Measurements from ENCODE around the gene PGAP6. TPM values are rescaled to one million over a fixed set of nuclear protein-coding genes. Genes with fewer than 3 reads are reported as not detected.

The PGAP6 gene
- total and polyA plus RNA-seq, 2 of the 8 experiments (the other 6 are each of a cell fraction or from before 2014, with no cell fraction given) = 86.8 to 364 TPM

- H2AFZ ChIP-seq (ENCODE audit: low read length) = no peak overlapping the region
- H3K4me1 ChIP-seq (replicated peaks in 1 of 4; ENCODE audit: control insufficient read depth in 3 of 4, insufficient read depth in 4 of 4, low read length in 3 of 4) = peaks cover 0 to 2% (median 0%) of the 10 kb centered on the region in 4 experiments; a peak in 1 of 7 replicates
- peaks cover 14 to 41% of the 10 kb centered on the region in 2 experiments for H4K20me1 ChIP-seq (replicated peaks in 1 of 2; ENCODE audit: control insufficient read depth in 1 of 2, insufficient read depth in 2 of 2, low read length in 2 of 2)
- H3K56ac ChIP-seq (replicated peaks; ENCODE audit: insufficient read length, low read depth, low read length) = no peak overlapping the region
- H3K23me2 ChIP-seq (ENCODE audit: low read depth, low read length) = no peaks in the 10 kb centered on the region
- H3K36me3 ChIP-seq (ENCODE audit: control insufficient read depth in 2 of 4, insufficient read depth in 4 of 4, low read length in 3 of 4) = peaks cover 7 to 20% (median 10%) of the 10 kb centered on the region in 4 experiments; a peak in 6 of 8 replicates
- DNase-seq (ENCODE audit: low read depth in 1 of 2, low spot score in 2 of 2) (no peak), FAIRE-seq (no peak)
- H2AK5ac ChIP-seq (ENCODE audit: low read depth, low read length) = no peak overlapping the region
- H3K4me3 ChIP-seq (ENCODE audit: extremely low read depth in 1 of 4, insufficient read depth in 2 of 4, low read depth in 3 of 4, low read length in 4 of 4) = no peak overlapping the region
- peaks cover 29 to 84% of the 10 kb centered on the region in 2 experiments; a peak in 3 of 4 replicates for H3K79me2 ChIP-seq (ENCODE audit: control insufficient read depth in 1 of 2, insufficient read depth in 2 of 2, low read length in 2 of 2)
- no peak overlapping the region for H4K5ac ChIP-seq (ENCODE audit: insufficient read length, low read depth, low read length)
- H3K4me2 ChIP-seq (ENCODE audit: insufficient read depth in 1 of 2, low read depth in 2 of 2, low read length in 2 of 2) = no peak overlapping the region
- CTCF ChIA-PET (ENCODE audit: partially characterized antibody) = interaction anchor here (2.4 to 4.6 kb wide), 2 partner anchors 20 to 24 kb away, joined by 9 to 15 read pairs; no protein-coding TSS in a partner anchor
- H3K9ac ChIP-seq (replicated peaks in 1 of 4; ENCODE audit: extremely low read depth in 1 of 4, low read depth in 3 of 4, low read length in 3 of 4) = no peak overlapping the region
- H3K79me1 ChIP-seq (ENCODE audit: low read depth, low read length) = peaks cover 30% of the 10 kb centered on the region
- no peak overlapping the region for H2BK12ac ChIP-seq (ENCODE audit: low read depth, low read length)
- H4K91ac ChIP-seq (replicated peaks; ENCODE audit: insufficient read length, low read length) = no peak overlapping the region
- no peak overlapping the region for H4K8ac ChIP-seq (ENCODE audit: extremely low read depth, insufficient read depth, low read length)
- H3K27me3 ChIP-seq (replicated peaks in 1 of 4; ENCODE audit: control insufficient read depth in 3 of 4, extremely low read depth in 1 of 4, insufficient read depth in 3 of 4, low read length in 3 of 4) = no peaks in the 10 kb centered on the region
- H2BK5ac ChIP-seq (ENCODE audit: low read depth, low read length) = peak overlapping the region; percentile 9; the same call in 1 of the 2 replicates
- no peak overlapping the region for H3K23ac ChIP-seq (ENCODE audit: insufficient read length)
- H3K4ac ChIP-seq (replicated peaks; ENCODE audit: insufficient read length, low read depth, low read length) = no peak overlapping the region
- H3K27ac ChIP-seq (ENCODE audit: low read depth, low read length) = no peak overlapping the region
- no peak overlapping the region for H3K14ac ChIP-seq (ENCODE audit: insufficient read length)
- POLR2A ChIA-PET (ENCODE audit: partially characterized antibody) = interaction anchor here (1.0 to 1.9 kb wide), 4 partner anchors 9 to 114 kb away, joined by 3 to 12 read pairs (median 4); partner anchors contain the start of gene AXIN1
- H2BK15ac ChIP-seq (ENCODE audit: low read length) = no peak overlapping the region
- H2BK20ac ChIP-seq (ENCODE audit: low read length) = no peak overlapping the region
- H3K9me3 ChIP-seq (ENCODE audit: insufficient read depth in 2 of 2, low read depth in 1 of 2, low read length in 1 of 2) = no peaks in the 10 kb centered on the region
- no peak overlapping the region for H3K18ac ChIP-seq (ENCODE audit: extremely low read depth, low read length)
- H2BK120ac ChIP-seq (replicated peaks; ENCODE audit: low read depth, low read length) = no peak overlapping the region
- 88% methylated on average over 18 of the region's 18 CpGs; no CpG with 5 or more reads in 1 of the 2 experiments for WGBS, 2 experiments (ENCODE audit: extremely low coverage in 1 of 2, insufficient coverage in 1 of 2, insufficient read length in 1 of 2, insufficient replicate concordance in 2 of 2, low coverage in 1 of 2, low lambda C conversion rate in 2 of 2, missing lambda C conversion rate in 1 of 2)
Observed at GRCh38 chr16:342455-343213, 39.1 kb downstream of the PGAP6 start.

Data from H1 (cell line).